ENCODE data around the gene RPIA.

The RPIA gene

GRCh38 chr2:88686320-88686719 is 5.2 kb upstream of the RPIA start:
- no peak for DNase-seq

- no peak for DNase-seq
These were observed 4.1 kb upstream of the RPIA start for GRCh38 chr2:88687384-88687783.

GRCh38 chr2:88690591-88691338 is 708 bp upstream of the RPIA start:
- no peak for DNase-seq

- no peak for DNase-seq
These were observed 714 bp downstream of the RPIA start for GRCh38 chr2:88692187-88692586.

GRCh38 chr2:88693911-88694414 is 2.5 kb downstream of the RPIA start:
- no peak for DNase-seq

- no peak for DNase-seq
These were observed 5.1 kb downstream of the RPIA start for GRCh38 chr2:88696611-88697010.

- DNase-seq = no peak
These were observed 6.0 kb downstream of the RPIA start for GRCh38 chr2:88697370-88698026.

- no peak for DNase-seq
These were observed 6.5 kb downstream of the RPIA start for GRCh38 chr2:88698027-88698413.

- no peak for DNase-seq
These were observed 7.2 kb downstream of the RPIA start for GRCh38 chr2:88698498-88699233.

- DNase-seq = no peak
These were observed 15.5 kb downstream of the RPIA start for GRCh38 chr2:88707003-88707402.

- DNase-seq = no peak
These were observed 17.7 kb downstream of the RPIA start for GRCh38 chr2:88709181-88709631.

- DNase-seq = no peak
These were observed 19.8 kb downstream of the RPIA start for GRCh38 chr2:88711289-88711688.

- DNase-seq = no peak
These were observed 20.4 kb downstream of the RPIA start for GRCh38 chr2:88711897-88712296.

GRCh38 chr2:88713408-88713807 is 21.9 kb downstream of the RPIA start:
- DNase-seq = no peak

- DNase-seq = no peak
These were observed 23.2 kb downstream of the RPIA start for GRCh38 chr2:88714667-88715066.

GRCh38 chr2:88720399-88720798 is 28.9 kb downstream of the RPIA start:
- no peak for DNase-seq

GRCh38 chr2:88721268-88721667 is 29.8 kb downstream of the RPIA start:
- no peak for DNase-seq

GRCh38 chr2:88724643-88725332 is 33.3 kb downstream of the RPIA start:
- no peak for DNase-seq

- DNase-seq = no peak
These were observed 37.7 kb downstream of the RPIA start for GRCh38 chr2:88729061-88729745.

- DNase-seq = no peak
These were observed 41.9 kb downstream of the RPIA start for GRCh38 chr2:88733155-88733902.

GRCh38 chr2:88735133-88735532 is 43.7 kb downstream of the RPIA start:
- DNase-seq = no peak

GRCh38 chr2:88735853-88736252 is 44.4 kb downstream of the RPIA start:
- no peak for DNase-seq

Measured in DMS79 treated with DMSO at 0.1 percent for 48 hours (cell line).